Tongue (tissue), 2 donors: ENCODE data around the gene IRX5. TPM values are rescaled to one million over a fixed set of nuclear protein-coding genes. Genes with fewer than 3 reads are reported as not detected.

Source experiments
- DNase-seq: peaks from one replicate; pipeline ENCODE4 v3.0.0-alpha.2; 2015
- total RNA-seq: library from RNA; depleted of rRNA; stranded (reverse); fragments of >200 nt; gene quantifications from one replicate; pipeline ENCODE4 v1.2.3, GENCODE V29; 2014

IRX5 gene
- total RNA-seq, 1 donor from 2014 or later = 1.8 TPM

DNA sequence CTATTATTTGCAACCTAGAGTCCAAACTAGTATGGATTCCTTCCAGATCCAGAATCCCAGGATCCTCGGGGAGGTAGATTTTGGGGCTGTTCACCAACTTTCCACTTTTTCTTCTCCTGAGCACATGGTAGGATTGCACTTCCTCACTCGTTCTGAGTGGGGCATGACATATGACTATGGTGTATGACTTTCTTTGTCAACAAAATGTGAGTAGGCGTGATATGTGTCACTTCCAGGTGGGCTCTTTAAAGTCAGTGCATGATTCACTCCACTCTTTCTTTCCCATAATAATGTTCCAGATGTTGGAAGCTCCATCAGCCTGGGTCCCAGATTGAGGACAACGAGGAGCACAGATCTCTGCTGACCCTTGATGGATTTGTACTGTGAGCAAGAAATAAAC, 21.5 kb downstream of the IRX5 start:
- DNase-seq = no peak

GRCh38 chr16:54953461-54953860, 22.8 kb downstream of the IRX5 start:
- no peak for DNase-seq

GRCh38 chr16:54954220-54954619, 23.6 kb downstream of the IRX5 start:
- no peak for DNase-seq

DNA sequence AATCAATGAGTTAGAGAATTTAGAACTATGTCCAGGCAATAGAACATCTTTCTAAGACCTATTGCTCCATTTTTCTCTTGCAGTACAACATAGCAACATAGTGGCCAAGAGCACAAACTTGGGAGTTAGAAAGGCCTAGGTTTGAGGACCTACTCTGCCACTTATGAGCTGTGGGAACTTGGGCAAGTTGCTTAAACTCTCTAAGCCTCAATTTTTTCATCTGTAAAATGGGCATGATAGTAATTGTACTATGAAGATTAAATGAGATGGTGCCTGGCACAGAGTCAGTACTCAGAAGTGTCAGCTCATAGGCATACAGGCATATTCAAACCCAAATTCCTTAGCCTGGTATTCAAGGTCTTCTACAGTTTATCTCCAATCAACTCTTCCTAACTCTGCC, 25.1 kb downstream of the IRX5 start:
- DNase-seq = no peak

DNA sequence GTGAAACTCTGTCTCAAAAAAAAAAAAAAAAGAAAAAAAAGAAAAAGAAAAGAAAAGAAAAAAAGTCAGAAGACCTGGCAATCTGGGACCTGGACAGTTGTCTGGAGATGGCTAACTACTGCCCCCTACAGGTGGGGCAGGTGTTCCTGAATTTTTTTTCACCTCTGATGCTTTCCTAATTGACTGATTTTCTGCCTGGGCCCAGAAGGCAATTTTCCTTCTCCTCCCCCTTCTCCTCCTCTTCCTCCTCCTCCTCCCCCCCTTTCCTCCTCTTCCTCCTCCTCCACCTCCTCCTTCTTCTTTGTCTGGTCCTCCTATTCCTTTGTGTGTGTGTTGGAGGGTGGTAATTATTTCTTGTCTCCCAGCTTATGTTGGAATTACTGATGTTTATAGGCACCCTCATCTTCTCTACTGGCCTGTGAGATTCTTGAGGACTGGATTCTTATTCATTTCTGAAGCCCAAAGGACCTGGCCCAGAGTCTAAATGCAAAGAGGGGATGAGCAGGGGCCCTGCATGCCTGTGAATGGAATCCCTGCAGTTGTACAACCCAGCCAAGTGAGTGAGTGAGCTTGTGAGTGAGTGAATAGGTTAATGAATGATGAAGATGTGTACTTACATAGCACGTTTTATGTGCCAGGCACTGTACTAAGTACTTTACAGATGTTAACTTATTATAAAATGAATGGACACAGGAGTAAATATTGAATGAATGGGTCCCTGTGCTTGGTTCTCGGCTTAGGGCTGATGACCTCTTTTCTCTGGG, 26.9 kb downstream of the IRX5 start:
- DNase-seq = no peak

DNA sequence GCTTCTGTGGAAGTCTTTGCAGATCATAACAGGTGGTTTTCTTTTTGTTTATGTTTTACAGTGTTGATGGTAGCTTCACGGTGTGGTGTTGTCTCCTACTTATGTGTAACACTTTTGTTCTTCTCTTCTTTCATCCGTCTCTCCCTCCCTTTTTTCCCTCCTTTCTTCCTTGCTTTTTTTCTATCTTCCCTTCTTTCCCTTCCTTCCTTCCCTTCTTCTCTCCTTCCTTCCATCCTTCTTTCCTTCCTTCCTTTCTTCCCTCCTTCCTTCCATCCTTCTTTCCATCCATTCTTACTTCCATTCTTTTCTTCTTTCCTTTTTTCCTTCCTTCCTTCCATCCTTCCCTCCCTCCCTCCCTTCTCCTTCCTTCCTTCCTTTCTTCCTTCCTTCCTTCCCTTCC, 31.4 kb downstream of the IRX5 start:
- DNase-seq = no peak

GRCh38 chr16:54964239-54964638, 33.6 kb downstream of the IRX5 start:
- no peak for DNase-seq

DNA sequence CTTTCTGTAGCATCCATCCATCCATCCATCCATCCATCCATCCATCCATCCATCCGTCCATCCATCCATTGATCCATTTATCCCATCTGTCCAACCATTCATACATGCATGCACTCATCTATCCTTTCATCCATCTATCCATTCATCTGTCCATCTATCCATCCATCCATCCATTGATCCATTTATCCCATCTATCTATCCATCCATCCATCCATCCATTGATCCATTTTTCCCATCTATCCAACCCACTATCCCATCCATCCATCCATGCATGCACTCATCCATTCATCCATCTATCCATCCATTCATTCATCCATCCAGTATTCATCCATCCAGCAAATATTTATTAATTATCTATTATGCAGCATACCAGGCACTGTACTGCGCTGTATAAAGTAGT, 34.8 kb downstream of the IRX5 start:
- no peak for DNase-seq

GRCh38 chr16:54968011-54968410, 37.3 kb downstream of the IRX5 start:
- peak; percentile 32 for DNase-seq

DNA sequence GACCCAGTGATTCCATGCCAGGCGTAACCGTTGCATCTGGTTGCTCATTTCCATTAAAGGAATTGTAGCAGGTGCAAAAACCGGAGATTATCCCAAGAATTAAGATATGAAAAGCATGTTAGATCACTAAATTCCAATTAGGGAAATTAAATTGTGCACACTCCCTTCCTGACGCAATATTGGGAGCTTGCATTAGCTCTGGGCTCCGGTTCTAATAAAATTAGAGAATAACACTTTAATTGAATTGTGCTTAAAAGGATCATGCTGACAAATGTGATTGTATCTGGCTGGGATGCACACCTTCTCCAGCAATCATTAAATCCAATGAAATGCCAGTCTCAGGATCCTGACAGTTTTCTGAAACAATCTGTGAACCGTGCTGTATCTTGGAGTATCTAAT, 38.1 kb downstream of the IRX5 start:
- DNase-seq = no peak

- DNase-seq = no peak
Observed at GRCh38 chr16:54970016-54970415, 39.4 kb downstream of the IRX5 start.

DNA sequence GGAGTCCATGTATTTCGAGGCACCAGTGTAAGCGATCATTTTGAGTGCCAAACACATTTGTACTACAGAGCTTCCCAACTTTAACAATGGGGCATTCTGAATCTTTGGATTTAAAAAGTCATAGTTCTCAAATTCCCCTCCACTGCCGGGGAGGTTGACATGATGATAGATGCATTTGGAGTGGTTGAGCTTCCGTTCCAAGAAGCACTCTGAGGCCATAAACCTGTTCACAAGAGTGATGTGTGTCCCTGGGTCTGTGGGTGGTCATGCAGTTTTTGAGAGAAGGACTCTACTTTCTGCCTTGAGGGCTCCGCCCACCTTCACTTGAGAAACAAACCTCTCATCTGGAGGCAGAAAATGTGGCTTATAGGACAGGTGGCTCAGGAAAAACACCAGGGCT, 43.7 kb downstream of the IRX5 start:
- DNase-seq = peak; percentile 63

DNA sequence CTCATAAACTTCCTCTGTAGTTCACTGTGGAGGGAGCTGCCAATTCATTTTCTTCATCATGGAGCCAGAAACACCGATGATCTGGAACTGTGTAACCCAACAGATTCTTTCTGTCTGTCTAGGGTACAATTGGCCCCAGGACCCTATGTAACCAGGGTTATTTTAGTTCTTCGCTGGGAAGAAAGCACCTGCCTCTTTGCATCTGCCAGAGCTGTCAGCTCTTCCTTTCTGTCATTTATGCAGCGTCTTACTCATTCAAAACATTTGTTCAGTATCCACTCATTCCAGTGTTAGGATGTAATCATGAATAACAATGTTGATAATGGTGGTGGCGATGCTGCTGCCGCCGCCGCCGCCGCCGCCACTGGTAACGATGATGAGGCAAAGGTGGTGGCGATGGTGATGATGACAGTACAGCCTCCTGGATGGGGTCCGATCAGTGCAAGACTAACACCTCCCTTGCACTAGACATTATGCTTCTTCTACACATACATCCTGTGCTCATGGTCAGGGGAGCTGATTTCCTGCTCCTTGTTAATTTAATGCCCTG, 46.1 kb downstream of the IRX5 start:
- peak; percentile 50 for DNase-seq

GRCh38 chr16:54977211-54977610, 46.5 kb downstream of the IRX5 start:
- no peak for DNase-seq

DNA sequence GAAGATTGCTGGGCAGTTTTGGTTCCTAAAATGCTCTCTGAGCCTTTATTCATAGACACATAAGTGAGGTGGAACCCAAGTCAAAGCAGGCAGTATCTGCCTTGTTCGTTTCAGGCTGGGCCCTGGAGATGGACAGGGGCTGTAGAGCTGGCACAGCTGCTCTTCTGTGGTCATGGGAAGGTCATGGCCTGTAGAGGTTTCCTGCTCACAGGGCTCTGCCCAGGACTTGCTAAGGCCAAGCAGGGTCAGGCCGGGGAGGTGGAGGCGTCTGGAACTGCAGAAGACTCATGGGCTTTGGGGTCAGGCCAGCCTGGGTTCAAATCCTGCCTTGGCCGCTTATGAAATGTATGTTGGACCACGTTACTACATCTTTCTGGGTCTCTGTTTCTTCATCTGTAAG, 50.2 kb downstream of the IRX5 start:
- no peak for DNase-seq
